HEK293 (cell line): ENCODE data around the gene SNAI1.

ENCODE experiments used
- CTCF ChIA-PET: fragments of 350-600 bp; formaldehyde crosslinking; extraction: SDS; loops from one replicate; lab custom pipeline; 2021; ENCODE audit warnings: antibody characterized with exemption; lab: Yijun Ruan, JAX
- POLR2A ChIA-PET: fragments of 300-600 bp; formaldehyde crosslinking; extraction: SDS; loops from one replicate; lab custom pipeline; 2020; ENCODE audit warnings: antibody characterized with exemption, inconsistent platforms; lab: Yijun Ruan, JAX
- H3K27ac ChIP-seq: fragments of 200-500 bp; sonication (Bioruptor generic); 2 replicates; pipeline ENCODE4 v1.5.1; 2014; ENCODE audit warnings: low read depth, low read length, control low read depth, inconsistent platforms; ENCODE audit errors: extremely low read depth
- H3K36me3 ChIP-seq, 2 experiments: fragments of 200-500 bp in 1 of 2; sonication (Bioruptor generic) in 1 of 2; 1 replicate in 1 of 2; 2 replicates in 1 of 2; pipeline ENCODE4 v1.5.1; 2014 to 2017; ENCODE audit warnings: inconsistent platforms in 2 of 2, low read length in 2 of 2; ENCODE audit not compliant: control insufficient read depth in 2 of 2, insufficient read depth in 1 of 2
- H3K4me1 ChIP-seq: fragments of 200-500 bp; sonication (Bioruptor generic); 2 replicates; pipeline ENCODE4 v1.5.1; 2014; ENCODE audit warnings: mild to moderate bottlenecking, low read length, inconsistent platforms; ENCODE audit not compliant: control insufficient read depth, insufficient read depth
- H3K4me3 ChIP-seq: 2 replicates; pipeline ENCODE4 v1.5.1; 2011; ENCODE audit warnings: low read depth, mild to moderate bottlenecking, control low read depth, low read length, moderate library complexity
- H3K9me3 ChIP-seq: fragments of 200-500 bp; sonication (Bioruptor generic); 2 replicates; pipeline ENCODE4 v1.5.1; 2014; ENCODE audit warnings: low read depth, low read length, inconsistent platforms; ENCODE audit not compliant: control insufficient read depth, insufficient read depth
- BCL11B ChIP-seq: fragments of 450-650 bp; formaldehyde crosslinking; IDR thresholded peaks from 2 replicates; pipeline ENCODE4 v1.5.1; 2016; ENCODE audit warnings: low read depth, missing biosample characterization, missing genetic modification characterization
- GFI1B ChIP-seq: fragments of 450-650 bp; formaldehyde crosslinking; IDR thresholded peaks from 2 replicates; pipeline ENCODE4 v1.5.1; 2016; ENCODE audit warnings: missing biosample characterization, missing genetic modification characterization
- GLI4 ChIP-seq: fragments of 450-650 bp; formaldehyde crosslinking; IDR thresholded peaks from 2 replicates; pipeline ENCODE4 v1.5.1; 2016; ENCODE audit warnings: missing biosample characterization, missing genetic modification characterization
- GLIS1 ChIP-seq: fragments of 450-650 bp; formaldehyde crosslinking; IDR thresholded peaks from 2 replicates; pipeline ENCODE4 v1.5.1; 2016; ENCODE audit warnings: missing biosample characterization, missing genetic modification characterization
- RBAK ChIP-seq: fragments of 450-650 bp; formaldehyde crosslinking; IDR thresholded peaks from 2 replicates; pipeline ENCODE4 v1.5.1; 2016; ENCODE audit warnings: missing biosample characterization, missing genetic modification characterization
- ZNF114 ChIP-seq: fragments of 450-650 bp; formaldehyde crosslinking; IDR thresholded peaks from 2 replicates; pipeline ENCODE4 v1.5.0; 2017; ENCODE audit warnings: missing biosample characterization, missing genetic modification characterization
- ZNF121 ChIP-seq: fragments of 450-650 bp; formaldehyde crosslinking; IDR thresholded peaks from 2 replicates; pipeline ENCODE4 v1.5.1; 2016; ENCODE audit warnings: missing biosample characterization, missing genetic modification characterization
- ZNF391 ChIP-seq: fragments of 450-650 bp; formaldehyde crosslinking; IDR thresholded peaks from 2 replicates; pipeline ENCODE4 v1.5.1; 2016; ENCODE audit warnings: low read depth, missing biosample characterization, missing genetic modification characterization, borderline replicate concordance
- ZNF513 ChIP-seq: fragments of 450-650 bp; IDR thresholded peaks from 2 replicates; pipeline ENCODE4 v1.5.1; 2018; ENCODE audit warnings: missing biosample characterization, missing genetic modification characterization
- ZNF529 ChIP-seq: fragments of 450-650 bp; formaldehyde crosslinking; IDR thresholded peaks from 2 replicates; pipeline ENCODE4 v1.5.1; 2017; ENCODE audit warnings: missing genetic modification characterization, missing biosample characterization; ENCODE audit not compliant: insufficient replicate concordance
- ZNF548 ChIP-seq: fragments of 450-650 bp; formaldehyde crosslinking; IDR thresholded peaks from 2 replicates; pipeline ENCODE4 v1.5.1; 2016; ENCODE audit warnings: missing biosample characterization, missing genetic modification characterization
- ZNF621 ChIP-seq: fragments of 450-650 bp; formaldehyde crosslinking; IDR thresholded peaks from 2 replicates; pipeline ENCODE4 v1.5.1; 2017; ENCODE audit warnings: missing biosample characterization, missing genetic modification characterization
- ZNF664 ChIP-seq: fragments of 450-650 bp; formaldehyde crosslinking; IDR thresholded peaks from 2 replicates; pipeline ENCODE4 v1.5.1; 2016; ENCODE audit warnings: missing biosample characterization, missing genetic modification characterization
- ZNF677 ChIP-seq: fragments of 450-650 bp; IDR thresholded peaks from 2 replicates; pipeline ENCODE4 v1.5.0; 2018; ENCODE audit warnings: missing biosample characterization, mild to moderate bottlenecking, missing genetic modification characterization, moderate library complexity
- ZXDB ChIP-seq: fragments of 450-650 bp; formaldehyde crosslinking; IDR thresholded peaks from 2 replicates; pipeline ENCODE4 v1.5.1; 2016; ENCODE audit warnings: missing biosample characterization, missing genetic modification characterization
- TF ChIP-seq, protein P1 (sequence below): fragments of 450-650 bp; formaldehyde crosslinking; IDR thresholded peaks from 2 replicates; pipeline ENCODE4 v1.5.1; 2016; ENCODE audit warnings: missing biosample characterization, missing genetic modification characterization
- TF ChIP-seq, protein P2 (sequence below): fragments of 450-650 bp; formaldehyde crosslinking; IDR thresholded peaks from 2 replicates; pipeline ENCODE4 v1.5.1; 2016; ENCODE audit warnings: missing biosample characterization, missing genetic modification characterization
- TF ChIP-seq, protein P3 (sequence below): fragments of 450-650 bp; formaldehyde crosslinking; IDR thresholded peaks from 2 replicates; pipeline ENCODE4 v1.5.1; 2016; ENCODE audit warnings: missing biosample characterization, missing genetic modification characterization
- TF ChIP-seq, protein P4 (sequence below): fragments of 450-650 bp; formaldehyde crosslinking; IDR thresholded peaks from 2 replicates; pipeline ENCODE4 v1.5.1; 2016; ENCODE audit warnings: missing biosample characterization, missing genetic modification characterization

SNAI1 gene

GRCh38 chr20:49945306-49945700 lies 37.5 kb upstream of the SNAI1 start:
- Histone ChIP-seq H3K36me3 (peaks cover 45 to 88% of the 10 kb centered on the region in 2 experiments; a peak in 2 of 3 replicates), H3K4me1 (no peaks in the 10 kb centered on the region), H3K9me3 (no peaks in the 10 kb centered on the region), H3K27ac (no peak overlapping the region), H3K4me3 (no peak overlapping the region)
- POLR2A ChIA-PET, result interaction anchor here (0.6 to 0.9 kb wide), 2 partner anchors 9 to 38 kb away, joined by 3 read pairs; partner anchors contain the start of genes RNF114 and SNAI1
- CTCF ChIA-PET, result interaction anchor here (2.2 kb wide), 1 partner anchor 20 kb away, joined by 7 read pairs; no protein-coding TSS in a partner anchor
- TF ChIP-seq GLI4 (tag by site-specific recombination), result no peak
- TF ChIP-seq BCL11B (tag by site-specific recombination), result no peak
- no peak for TF ChIP-seq ZNF529
- TF ChIP-seq RBAK, result no peak
- no peak for TF ChIP-seq ZNF114 (tag by site-specific recombination)
- no peak for TF ChIP-seq GFI1B (tag by site-specific recombination)
- TF ChIP-seq, protein P1, sequence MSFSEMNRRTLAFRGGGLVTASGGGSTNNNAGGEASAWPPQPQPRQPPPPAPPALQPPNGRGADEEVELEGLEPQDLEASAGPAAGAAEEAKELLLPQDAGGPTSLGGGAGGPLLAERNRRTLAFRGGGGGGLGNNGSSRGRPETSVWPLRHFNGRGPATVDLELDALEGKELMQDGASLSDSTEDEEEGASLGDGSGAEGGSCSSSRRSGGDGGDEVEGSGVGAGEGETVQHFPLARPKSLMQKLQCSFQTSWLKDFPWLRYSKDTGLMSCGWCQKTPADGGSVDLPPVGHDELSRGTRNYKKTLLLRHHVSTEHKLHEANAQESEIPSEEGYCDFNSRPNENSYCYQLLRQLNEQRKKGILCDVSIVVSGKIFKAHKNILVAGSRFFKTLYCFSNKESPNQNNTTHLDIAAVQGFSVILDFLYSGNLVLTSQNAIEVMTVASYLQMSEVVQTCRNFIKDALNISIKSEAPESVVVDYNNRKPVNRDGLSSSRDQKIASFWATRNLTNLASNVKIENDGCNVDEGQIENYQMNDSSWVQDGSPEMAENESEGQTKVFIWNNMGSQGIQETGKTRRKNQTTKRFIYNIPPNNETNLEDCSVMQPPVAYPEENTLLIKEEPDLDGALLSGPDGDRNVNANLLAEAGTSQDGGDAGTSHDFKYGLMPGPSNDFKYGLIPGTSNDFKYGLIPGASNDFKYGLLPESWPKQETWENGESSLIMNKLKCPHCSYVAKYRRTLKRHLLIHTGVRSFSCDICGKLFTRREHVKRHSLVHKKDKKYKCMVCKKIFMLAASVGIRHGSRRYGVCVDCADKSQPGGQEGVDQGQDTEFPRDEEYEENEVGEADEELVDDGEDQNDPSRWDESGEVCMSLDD (tag by site-specific recombination), result no peak
- TF ChIP-seq, protein P2, sequence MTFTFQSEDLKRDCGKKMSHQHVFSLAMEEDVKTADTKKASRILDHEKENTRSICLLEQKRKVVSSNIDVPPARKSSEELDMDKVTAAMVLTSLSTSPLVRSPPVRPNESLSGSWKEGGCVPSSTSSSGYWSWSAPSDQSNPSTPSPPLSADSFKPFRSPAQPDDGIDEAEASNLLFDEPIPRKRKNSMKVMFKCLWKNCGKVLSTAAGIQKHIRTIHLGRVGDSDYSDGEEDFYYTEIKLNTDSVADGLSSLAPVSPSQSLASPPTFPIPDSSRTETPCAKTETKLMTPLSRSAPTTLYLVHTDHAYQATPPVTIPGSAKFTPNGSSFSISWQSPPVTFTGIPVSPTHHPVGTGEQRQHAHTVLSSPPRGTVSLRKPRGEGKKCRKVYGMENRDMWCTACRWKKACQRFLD (tag by site-specific recombination), result no peak
- no peak for TF ChIP-seq ZNF121
- no peak for TF ChIP-seq ZNF548

GRCh38 chr20:49945701-49946477 lies 36.9 kb upstream of the SNAI1 start:
- peaks cover 48 to 91% of the 10 kb centered on the region in 2 experiments; a peak in 2 of 3 replicates for H3K36me3 ChIP-seq
- H3K4me3 ChIP-seq, result no peak overlapping the region
- H3K9me3 ChIP-seq, result no peaks in the 10 kb centered on the region
- CTCF ChIA-PET, result interaction anchor here (1.0 to 2.2 kb wide), 3 partner anchors 8 to 126 kb away, joined by 4 to 7 read pairs (median 4); no protein-coding TSS in a partner anchor
- TF ChIP-seq ZNF677 (tag by site-specific recombination) (no peak), ZNF664 (tag by site-specific recombination) (no peak), RBAK (no peak), ZNF621 (tag by site-specific recombination) (no peak), ZNF548 (no peak), ZXDB (tag by site-specific recombination) (no peak), GLIS1 (tag by site-specific recombination) (no peak), ZNF513 (no peak), ZNF391 (tag by site-specific recombination) (no peak)
- TF ChIP-seq, protein P3, sequence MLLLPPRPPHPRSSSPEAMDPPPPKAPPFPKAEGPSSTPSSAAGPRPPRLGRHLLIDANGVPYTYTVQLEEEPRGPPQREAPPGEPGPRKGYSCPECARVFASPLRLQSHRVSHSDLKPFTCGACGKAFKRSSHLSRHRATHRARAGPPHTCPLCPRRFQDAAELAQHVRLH (tag by site-specific recombination), result no peak
- TF ChIP-seq, protein P4, sequence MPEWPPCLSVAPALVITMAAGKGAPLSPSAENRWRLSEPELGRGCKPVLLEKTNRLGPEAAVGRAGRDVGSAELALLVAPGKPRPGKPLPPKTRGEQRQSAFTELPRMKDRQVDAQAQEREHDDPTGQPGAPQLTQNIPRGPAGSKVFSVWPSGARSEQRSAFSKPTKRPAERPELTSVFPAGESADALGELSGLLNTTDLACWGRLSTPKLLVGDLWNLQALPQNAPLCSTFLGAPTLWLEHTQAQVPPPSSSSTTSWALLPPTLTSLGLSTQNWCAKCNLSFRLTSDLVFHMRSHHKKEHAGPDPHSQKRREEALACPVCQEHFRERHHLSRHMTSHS, result no peak
- TF ChIP-seq, all 188 proteins: peak for 0
- Histone ChIP-seq H3K27ac (no peak overlapping the region), H3K4me1 (no peaks in the 10 kb centered on the region)
- POLR2A ChIA-PET, result interaction anchor here (0.6 to 0.9 kb wide), 2 partner anchors 10 to 32 kb away, joined by 3 read pairs; partner anchors contain the start of gene RNF114
